ENCODE measurements around the gene ANGPTL8. TPM values are rescaled to one million over a fixed set of nuclear protein-coding genes. Genes with fewer than 3 reads are reported as not detected.
A peak's percentile ranks its signal among the peaks of the same experiment; 100 is the strongest.

ANGPTL8 gene
- total and polyA plus RNA-seq, 2 experiments from 2014 or later = 1.7 TPM; not detected in 1

DNA sequence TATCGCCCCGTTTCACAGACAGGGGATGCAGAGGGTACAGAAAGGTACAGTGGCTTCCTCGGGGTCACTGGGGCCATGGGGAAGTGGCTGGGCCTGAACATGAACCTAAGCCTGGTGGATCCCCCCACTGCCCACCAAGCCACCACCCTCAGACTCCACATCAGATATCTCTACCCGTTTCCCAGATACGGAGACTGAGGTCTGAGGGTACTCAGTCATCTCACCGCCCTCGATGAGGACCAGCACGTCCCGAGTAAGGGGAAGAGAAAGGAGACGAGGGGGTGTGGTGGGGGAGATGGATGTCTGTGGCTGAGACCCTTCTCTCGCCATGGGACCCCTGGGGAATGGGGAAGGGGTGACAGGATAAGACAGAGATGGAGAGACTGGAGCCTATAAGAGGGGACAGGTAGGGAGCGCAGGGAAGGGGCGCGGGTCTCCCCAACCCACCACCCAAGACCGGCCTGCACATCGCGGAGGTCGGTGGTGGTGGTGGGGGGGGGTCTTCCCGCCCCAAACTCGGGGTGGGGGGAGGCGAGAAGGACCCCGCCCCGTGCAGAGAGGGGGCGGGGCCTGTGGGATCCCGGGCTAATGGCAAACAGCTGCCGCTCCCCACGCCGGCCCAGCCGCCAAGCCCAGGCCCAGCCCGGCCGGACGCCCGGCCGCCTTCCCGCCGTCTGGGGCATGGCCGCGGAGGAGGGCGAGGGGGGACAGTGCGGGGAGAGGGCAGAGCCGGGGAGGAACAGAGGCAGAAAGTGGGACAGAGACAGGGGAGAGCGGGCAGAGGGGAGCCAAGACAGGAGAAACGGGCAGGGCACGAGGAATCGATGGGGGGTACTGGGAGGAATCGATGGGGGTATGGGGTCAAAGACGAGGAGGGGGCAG lies 42.8 kb upstream of the ANGPTL8 start:
- peak; percentile 76 for DNase-seq
- H3K36me3 ChIP-seq (ENCODE audit: low read depth) = peaks cover 6% of the 10 kb centered on the region; the same call in 1 of the 2 replicates
- H3K4me1 ChIP-seq (ENCODE audit: insufficient read depth) = peaks cover 6% of the 10 kb centered on the region; the same call in 1 of the 2 replicates
- WGBS, 2 experiments (ENCODE audit: low coverage in 1 of 2, low lambda C conversion rate in 2 of 2, missing lambda C conversion rate in 2 of 2) = 4 to 6% methylated on average over 18 to 45 of the region's 47 CpGs
- H3K9me3 ChIP-seq (ENCODE audit: low read depth) = no peaks in the 10 kb centered on the region
- in situ Hi-C loops (cut with MboI) = no loop called here
- no peaks in the 10 kb centered on the region for H4K20me1 ChIP-seq (ENCODE audit: insufficient read depth)
- peak overlapping the region; percentile 75 for H3K4me2 ChIP-seq (ENCODE audit: unreplicated experiment)
- H3K9ac ChIP-seq = peak overlapping the region; percentile 90
- H3K4me3 ChIP-seq = peak overlapping the region; percentile 90
- H3K27ac ChIP-seq = peak overlapping the region; percentile 56
- H2AFZ ChIP-seq = peak overlapping the region; percentile 28; the same call in 1 of the 2 replicates
- H3K9me2 ChIP-seq (ENCODE audit: insufficient read depth) = no peaks in the 10 kb centered on the region
- TF ChIP-seq EZH2 (IDR thresholded peaks at IDR 0.05; ENCODE audit: insufficient read depth, poor library complexity, severe bottlenecking) (no peak), EZH2phosphoT487 (IDR thresholded peaks at IDR 0.05; ENCODE audit: insufficient read depth, low read depth) (no peak)
- no peaks in the 10 kb centered on the region for H3K27me3 ChIP-seq (replicated peaks; ENCODE audit: insufficient read depth)
- H3F3A ChIP-seq (ENCODE audit: insufficient read depth) = peaks cover 14% of the 10 kb centered on the region
- H3K79me2 ChIP-seq (ENCODE audit: insufficient read depth) = peaks cover 56% of the 10 kb centered on the region

DNA sequence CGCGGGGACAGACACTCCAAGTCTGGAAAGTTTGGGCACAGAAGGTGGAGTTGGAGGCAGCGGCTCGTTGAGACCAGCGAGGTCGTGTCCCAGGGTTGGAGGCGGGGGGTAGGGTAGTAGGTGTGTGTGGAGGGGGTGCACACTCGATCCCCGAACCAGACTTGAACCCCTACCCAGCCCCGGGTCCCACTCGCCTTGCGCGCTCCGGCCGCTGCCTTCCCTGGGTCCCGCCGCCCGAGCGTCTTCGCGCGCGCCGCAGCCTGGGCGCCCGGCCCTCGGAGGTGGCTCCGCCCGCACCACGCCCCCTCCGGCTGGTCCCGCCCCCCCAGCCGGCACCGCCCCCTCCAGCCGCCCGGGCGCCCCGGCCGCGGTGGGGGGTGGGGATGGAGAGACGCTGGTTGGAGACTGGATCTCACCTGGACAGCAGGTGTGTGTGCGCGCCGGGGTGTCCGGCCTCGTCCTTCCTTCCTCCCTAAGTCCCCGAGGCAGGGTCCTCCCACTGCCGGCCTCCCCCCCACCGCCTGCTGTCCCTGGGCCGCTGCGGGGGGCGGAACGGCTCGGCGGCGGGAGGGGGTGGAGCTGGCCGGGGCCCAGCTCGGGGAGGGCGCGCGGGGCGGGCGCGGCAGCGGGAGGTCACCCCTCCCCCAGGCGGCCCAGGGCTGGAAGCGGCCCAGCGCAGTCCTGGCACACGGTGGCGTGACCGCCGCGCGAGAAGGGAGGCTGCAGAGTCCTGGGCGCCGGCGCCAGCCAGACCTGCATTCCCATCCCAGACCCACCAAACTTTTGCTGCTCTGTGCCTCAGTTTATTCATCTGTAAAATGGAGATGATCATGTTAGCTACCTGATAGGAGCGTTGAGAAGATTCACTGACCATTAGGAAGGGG lies 41.9 kb upstream of the ANGPTL8 start, which contains the start of gene KANK2:
TSS of gene KANK2 (minus strand) at position 255 of the 884 bp plus-strand sequence. CDS start 3,034 bp downstream, outside the sequence.
- in situ Hi-C loops (cut with MboI) = no loop called here

DNA sequence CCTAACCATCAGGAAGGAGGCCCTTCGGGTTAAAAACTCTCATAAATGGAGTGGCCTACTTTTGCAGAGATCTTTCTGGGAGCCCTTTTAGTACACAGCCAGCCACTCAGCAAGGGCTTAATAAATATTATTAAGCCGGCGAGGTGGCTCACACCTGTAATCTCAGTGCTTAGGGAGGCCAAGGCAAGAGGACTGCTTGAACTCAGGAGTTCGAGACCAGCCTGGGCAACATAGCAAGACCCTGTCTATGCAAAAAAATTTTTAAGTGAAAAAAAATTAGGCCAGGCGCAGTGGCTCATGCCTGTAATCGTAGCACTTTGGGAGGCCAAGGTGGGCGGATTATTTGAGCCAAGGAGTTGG lies 41.3 kb upstream of the ANGPTL8 start:
- Histone ChIP-seq H3K4me1 (ENCODE audit: insufficient read depth) (peaks cover 9% of the 10 kb centered on the region), H3K9me3 (ENCODE audit: low read depth) (no peaks in the 10 kb centered on the region), H3K4me2 (ENCODE audit: unreplicated experiment) (peak overlapping the region; percentile 69), H3K79me2 (ENCODE audit: insufficient read depth) (peaks cover 41% of the 10 kb centered on the region), H3K27me3 (replicated peaks; ENCODE audit: insufficient read depth) (no peaks in the 10 kb centered on the region), H3F3A (ENCODE audit: insufficient read depth) (peaks cover 5% of the 10 kb centered on the region; the same call in 1 of the 2 replicates), H3K27ac (peak overlapping the region; percentile 40), H4K20me1 (ENCODE audit: insufficient read depth) (no peaks in the 10 kb centered on the region), H3K4me3 (peak overlapping the region; percentile 90), H3K9me2 (ENCODE audit: insufficient read depth) (no peaks in the 10 kb centered on the region), H3K9ac (peak overlapping the region; percentile 90), H2AFZ (peak overlapping the region; percentile 72; the same call in 1 of the 2 replicates), H3K36me3 (ENCODE audit: low read depth) (no peaks in the 10 kb centered on the region)
- 59 to 67% methylated on average over 6 to 7 of the region's 7 CpGs for WGBS, 2 experiments (ENCODE audit: low coverage in 1 of 2, low lambda C conversion rate in 2 of 2, missing lambda C conversion rate in 2 of 2)
- no peak for TF ChIP-seq EZH2phosphoT487 (IDR thresholded peaks at IDR 0.05; ENCODE audit: insufficient read depth, low read depth)
- no peak for TF ChIP-seq EZH2 (IDR thresholded peaks at IDR 0.05; ENCODE audit: insufficient read depth, poor library complexity, severe bottlenecking)
- no peak for DNase-seq
- in situ Hi-C loops (cut with MboI) = no loop called here

More for the DNA sequence above, 41.9 kb upstream of the ANGPTL8 start, which contains the start of gene KANK2:
- H3K9me2 ChIP-seq (ENCODE audit: insufficient read depth) = no peaks in the 10 kb centered on the region
- H3K36me3 ChIP-seq (ENCODE audit: low read depth) = no peaks in the 10 kb centered on the region
- H2AFZ ChIP-seq = peak within 1 kb of the TSS; percentile 72; the same call in 1 of the 2 replicates
- peak within 1 kb of the TSS; percentile 90 for H3K9ac ChIP-seq
- peaks cover 6% of the 10 kb centered on the region; the same call in 1 of the 2 replicates for H3K4me1 ChIP-seq (ENCODE audit: insufficient read depth)
- peak; percentile 90 for DNase-seq
- no peaks in the 10 kb centered on the region for H4K20me1 ChIP-seq (ENCODE audit: insufficient read depth)
- H3K4me2 ChIP-seq (ENCODE audit: unreplicated experiment) = peak within 1 kb of the TSS; percentile 75
- H3K27me3 ChIP-seq (replicated peaks; ENCODE audit: insufficient read depth) = no peaks in the 10 kb centered on the region
- peaks cover 5% of the 10 kb centered on the region; the same call in 1 of the 2 replicates for H3F3A ChIP-seq (ENCODE audit: insufficient read depth)
- H3K4me3 ChIP-seq = peak within 1 kb of the TSS; percentile 90
- no peaks in the 10 kb centered on the region for H3K9me3 ChIP-seq (ENCODE audit: low read depth)
- TF ChIP-seq EZH2phosphoT487 (IDR thresholded peaks at IDR 0.05; ENCODE audit: insufficient read depth, low read depth) (no peak), EZH2 (IDR thresholded peaks at IDR 0.05; ENCODE audit: insufficient read depth, poor library complexity, severe bottlenecking) (no peak)
- WGBS, 2 experiments (ENCODE audit: low coverage in 1 of 2, low lambda C conversion rate in 2 of 2, missing lambda C conversion rate in 2 of 2) = 2 to 6% methylated on average over 24 to 66 of the region's 78 CpGs
- H3K79me2 ChIP-seq (ENCODE audit: insufficient read depth) = peaks cover 48% of the 10 kb centered on the region
- H3K27ac ChIP-seq = peak within 1 kb of the TSS; percentile 56
